HepG2 (cell line): ENCODE results near the gene ADH4. TPM values are rescaled to one million over a fixed set of nuclear protein-coding genes. Genes with fewer than 3 reads are reported as not detected.

Source experiments
- ATAC-seq: fragments of 200-7000 bp; cut with Tn5 transposase; 3 replicates; pipeline ENCODE4 v1.9.1; 2020; ENCODE audit warnings: mild to moderate bottlenecking, moderate library complexity
- BruUV-seq: library from RNA; stranded (reverse); fragments of 400-500 nt; replicated peaks from 2 replicates; lab custom pipeline; 2021; lab: Mats Ljungman, UMichigan
- CTCF ChIA-PET: fragments of 300-600 bp; formaldehyde crosslinking; extraction: SDS; loops from one replicate; lab custom pipeline; 2021; ENCODE audit warnings: low total read pairs, inconsistent platforms, low intra/inter-chr PET ratio; lab: Yijun Ruan, JAX
- POLR2A ChIA-PET: fragments of 350-600 bp; sonication (Branson Sonifier 250); formaldehyde crosslinking; loops from one replicate; lab custom pipeline; 2020; ENCODE audit warnings: antibody characterized with exemption, inconsistent platforms; lab: Yijun Ruan, JAX
- DNase-seq: peaks from one replicate; pipeline ENCODE4 v3.0.0-alpha.2; 2015; ENCODE audit warnings: low spot score
- FAIRE-seq: peaks from 3 replicates; lab custom pipeline; 2011; peaks lifted over from hg19 to GRCh38; lab: Jason Lieb, UNC
- H2AFZ ChIP-seq: one replicate; pipeline ENCODE4 v1.6.1; 2011; ENCODE audit warnings: low read length, inconsistent platforms
- H3K27ac ChIP-seq: fragments of 300-600 bp; 3 replicates; pipeline ENCODE4 v1.8.0; 2011; ENCODE audit warnings: mixed run types, mild to moderate bottlenecking, mixed read lengths, low read length, inconsistent platforms; ENCODE audit not compliant: insufficient read depth; ENCODE audit errors: extremely low read length
- H3K27me3 ChIP-seq, 2 experiments: fragments of 200-600 bp in 1 of 2; 2 replicates in 1 of 2; 3 replicates in 1 of 2; pipeline versions ENCODE4 v1.6.0 to v1.8.0; 2011; ENCODE audit warnings: low read length in 2 of 2, mild to moderate bottlenecking in 2 of 2, moderate library complexity in 2 of 2, inconsistent platforms in 1 of 2; ENCODE audit not compliant: insufficient read depth in 2 of 2, control insufficient read depth in 1 of 2
- H3K36me3 ChIP-seq, 2 experiments: fragments of 200-600 bp in 1 of 2; replicated peaks in 1 of 2; 2 replicates in 1 of 2; 3 replicates in 1 of 2; pipeline versions ENCODE4 v1.5.1 to v1.8.0; 2011; ENCODE audit warnings: low read length in 2 of 2, inconsistent platforms in 1 of 2; ENCODE audit not compliant: insufficient read depth in 2 of 2, control insufficient read depth in 1 of 2
- H3K4me1 ChIP-seq: 2 replicates; pipeline ENCODE4 v1.5.1; 2012; ENCODE audit warnings: low read length, inconsistent platforms; ENCODE audit not compliant: insufficient read depth
- H3K4me2 ChIP-seq: 2 replicates; pipeline ENCODE4 v1.6.0; 2011; ENCODE audit warnings: low read depth, low read length, inconsistent platforms
- H3K4me3 ChIP-seq, 3 experiments: fragments of 200-600 bp in 1 of 3; sonication (generic), shearing (Covaris generic) in 1 of 3; replicated peaks in 1 of 3; 2 replicates each; pipeline ENCODE4 v1.5.1; 2011 to 2016; ENCODE audit warnings: low read length in 3 of 3, inconsistent platforms in 2 of 3, low read depth in 2 of 3, mild to moderate bottlenecking in 2 of 3, control low read depth in 1 of 3, mixed read lengths in 1 of 3; ENCODE audit not compliant: insufficient read depth in 1 of 3
- H3K79me2 ChIP-seq: one replicate; pipeline ENCODE4 v1.6.1; 2011; ENCODE audit warnings: low read length, inconsistent platforms; ENCODE audit not compliant: insufficient read depth
- H3K9ac ChIP-seq: 2 replicates; pipeline ENCODE4 v1.6.0; 2011; ENCODE audit warnings: mild to moderate bottlenecking, low read depth, low read length, inconsistent platforms; ENCODE audit not compliant: insufficient read depth
- H3K9me3 ChIP-seq: 2 replicates; pipeline ENCODE4 v1.5.1; 2012; ENCODE audit warnings: mild to moderate bottlenecking, low read length
- H4K20me1 ChIP-seq: 2 replicates; pipeline ENCODE4 v1.6.0; 2011; ENCODE audit warnings: inconsistent platforms, mild to moderate bottlenecking, low read length, moderate library complexity; ENCODE audit not compliant: insufficient read depth
- MAFK ChIP-seq, 2 experiments: IDR thresholded peaks in 1 of 2; conservative IDR thresholded peaks in 1 of 2; 2 replicates each; pipeline ENCODE4 v1.6.1; 2011; ENCODE audit warnings: improper control_type of control experiment in 2 of 2, low read length in 2 of 2
- ZNF720 ChIP-seq: sonication (generic); formaldehyde crosslinking; IDR thresholded peaks from 2 replicates; pipeline ENCODE4 v1.4.0; 2020; ENCODE audit warnings: missing genetic modification reagents
- ZSCAN21 ChIP-seq: sonication (generic); formaldehyde crosslinking; IDR thresholded peaks from 2 replicates; pipeline ENCODE4 v1.8.0; 2022; ENCODE audit warnings: mild to moderate bottlenecking, missing genetic modification reagents, moderate library complexity, borderline replicate concordance
- WGBS: methylation state at CpG from one replicate; pipeline ENCODE4 v1.1.6; 2017; ENCODE audit warnings: low lambda C conversion rate; 5-methylcytosine and 5-hydroxymethylcytosine counted together
- in situ Hi-C: cut with HindIII; loops from 2 replicates; pipeline ENCODE4 v1.10.0; 2017; ENCODE audit warnings: low pct_unique_long_range_greater_than_20kb; ENCODE audit not compliant: extremely low pct_ligation_motif_present
- intact Hi-C: fragments of 100-400 bp; cut with micrococcal nuclease; formaldehyde crosslinking; loops from one replicate; pipeline ENCODE4 v1.10.0; 2022; ENCODE audit not compliant: unreplicated experiment
- polyA plus RNA-seq, 8 experiments: library from polyadenylated mRNA; depleted of rRNA in 3 of 8; stranded (reverse) in 7 of 8; unstranded in 1 of 8; fragments of >200 nt; fragmentation: Illumina TruSeq in 4 of 8; extraction: Trizol in 4 of 8; gene quantifications; 2 replicates each; pipeline versions ENCODE4 v1.2.1 to v1.2.3, GENCODE V29; 2011 to 2016; ENCODE audit warnings: low read depth in 4 of 8, missing spikeins in 1 of 8, mixed read lengths in 1 of 8; ENCODE audit not compliant: insufficient read depth in 1 of 8
- total RNA-seq, 5 experiments: library from RNA; depleted of rRNA; stranded (reverse); fragments of >200 nt; fragmentation: Illumina TruSeq; extraction: Trizol; gene quantifications; 2 replicates each; pipeline ENCODE4 v1.2.3, GENCODE V29; 2016; ENCODE audit warnings: low read depth in 1 of 5

The ADH4 gene
- total and polyA plus RNA-seq, 2 of the 13 experiments (the other 11 are each of a cell fraction or from before 2014, with no cell fraction given), result 24.3 to 31.1 TPM

GRCh38 chr4:99165978-99166377, 21.9 kb upstream of the ADH4 start:
- DNase-seq (no peak), ATAC-seq (no peak; the same call in 1 of the 3 replicates), FAIRE-seq (no peak)
- Histone ChIP-seq H4K20me1 (no peaks in the 10 kb centered on the region), H3K79me2 (no peaks in the 10 kb centered on the region), H3K27ac (no peak overlapping the region), H3K9ac (no peak overlapping the region), H2AFZ (no peak overlapping the region), H3K9me3 (no peaks in the 10 kb centered on the region), H3K27me3 (no peaks in the 10 kb centered on the region), H3K4me3 (no peak overlapping the region)
- 100% methylated on average over 1 of the region's 1 CpG for WGBS
- intact Hi-C loops, result no loop called here
- in situ Hi-C loops, result no loop called here
- CTCF ChIA-PET, result no interaction called here
- no TSS peak for BruUV-seq
- POLR2A ChIA-PET, result interaction anchor here (1.0 to 1.4 kb wide), 4 partner anchors 21 to 238 kb away, joined by 3 to 18 read pairs (median 6); partner anchors contain the start of gene ADH6
- TF ChIP-seq ZSCAN21 (CRISPR knock-in tag), result no peak
- TF ChIP-seq, all 625 proteins: peak for 0
- H3K4me1 ChIP-seq, result peaks cover 40% of the 10 kb centered on the region
- H3K36me3 ChIP-seq, result no peaks in the 10 kb centered on the region
- H3K4me2 ChIP-seq, result no peak overlapping the region

GRCh38 chr4:99161373-99162099, 17.4 kb upstream of the ADH4 start:
- no peak overlapping the region for H3K9ac ChIP-seq
- CTCF ChIA-PET, result no interaction called here
- TF ChIP-seq ZNF720 (CRISPR knock-in tag), result no peak
- TF ChIP-seq MAFK (conservative IDR thresholded peaks at IDR 0.05 in 1 of 2, IDR thresholded peaks at IDR 0.05 in 1 of 2; ENCODE audit: low read length in 2 of 2), result 0 out of 4 replicates have a peak, but pooled peaks have one; percentile 2 to 4
- TF ChIP-seq, all 625 proteins: peak for 1
- POLR2A ChIA-PET, result interaction anchor here (1.2 kb wide), 2 partner anchors 17 to 58 kb away, joined by 3 to 5 read pairs; partner anchors contain the start of genes ADH4 and ADH6
- Histone ChIP-seq H3K36me3 (no peaks in the 10 kb centered on the region), H3K27me3 (no peaks in the 10 kb centered on the region), H3K9me3 (no peaks in the 10 kb centered on the region), H3K4me1 (peaks cover 61% of the 10 kb centered on the region), H3K4me3 (no peak overlapping the region), H3K4me2 (no peak overlapping the region), H2AFZ (no peak overlapping the region), H3K79me2 (no peaks in the 10 kb centered on the region), H4K20me1 (no peaks in the 10 kb centered on the region), H3K27ac (no peak overlapping the region)
- intact Hi-C loops (no loop called here), in situ Hi-C loops (no loop called here)
- no peak for FAIRE-seq
- 97% methylated on average over 3 of the region's 3 CpGs for WGBS
- DNase-seq, result no peak
- ATAC-seq, result no peak
- no TSS peak for BruUV-seq
